GM19025 (cell line): ENCODE results near the gene SMC1A.
"Not testable (repeated sequence)": the region's sequence is repeated elsewhere in the genome, so short reads cannot be mapped to it uniquely, and the experiment has no call there.

Experiments used
- ATAC-seq: cut with Tn5 transposase; IDR thresholded peaks from one replicate; pipeline ENCODE4 v1.9.1; 2021; ENCODE audit warnings: mild to moderate bottlenecking, low read depth, moderate library complexity; ENCODE audit not compliant: unreplicated experiment

SMC1A gene

GRCh38 chrX:53429755-53430154 lies 7.3 kb upstream of the SMC1A start:
- no peak for ATAC-seq

- ATAC-seq: no peak
Measured at GRCh38 chrX:53422861-53423306, 430 bp upstream of the SMC1A start, which contains the start of gene RIBC1. Gene RIBC1 (plus strand): TSS chrX:53422873. CDS start chrX:53426277, 3,404 bp downstream.

- ATAC-seq: peak; percentile 4
Measured at GRCh38 chrX:53421772-53422085, 725 bp downstream of the SMC1A start.

GRCh38 chrX:53421125-53421524 lies 1.3 kb downstream of the SMC1A start:
- no peak for ATAC-seq

GRCh38 chrX:53420351-53420750 lies 2.1 kb downstream of the SMC1A start:
- ATAC-seq: not testable (repeated sequence)

GRCh38 chrX:53412446-53412845 lies 10.0 kb downstream of the SMC1A start:
- no peak for ATAC-seq

GRCh38 chrX:53403535-53403934 lies 18.9 kb downstream of the SMC1A start:
- no peak for ATAC-seq

GRCh38 chrX:53398216-53398615 lies 24.2 kb downstream of the SMC1A start:
- ATAC-seq: no peak

- ATAC-seq: no peak
Measured at GRCh38 chrX:53395605-53396298, 26.7 kb downstream of the SMC1A start.

GRCh38 chrX:53383376-53384076 lies 38.9 kb downstream of the SMC1A start:
- ATAC-seq: no peak

GRCh38 chrX:53379747-53380146 lies 42.7 kb downstream of the SMC1A start:
- ATAC-seq: no peak

GRCh38 chrX:53379008-53379710 lies 43.3 kb downstream of the SMC1A start:
- ATAC-seq: no peak

GRCh38 chrX:53377464-53377863 lies 45.0 kb downstream of the SMC1A start:
- ATAC-seq: no peak

GRCh38 chrX:53376888-53377287 lies 45.6 kb downstream of the SMC1A start:
- ATAC-seq: no peak

GRCh38 chrX:53374923-53375322 lies 47.5 kb downstream of the SMC1A start:
- ATAC-seq: no peak

- ATAC-seq: no peak
Measured at GRCh38 chrX:53374222-53374820, 48.1 kb downstream of the SMC1A start.

- ATAC-seq: no peak
Measured at GRCh38 chrX:53373307-53373706, 49.1 kb downstream of the SMC1A start.

- ATAC-seq: not testable (repeated sequence)
Measured at GRCh38 chrX:53366454-53366853, 56.0 kb downstream of the SMC1A start.

- no peak for ATAC-seq
Measured at GRCh38 chrX:53362449-53362848, 60.0 kb downstream of the SMC1A start.

GRCh38 chrX:53357799-53358530 lies 64.5 kb downstream of the SMC1A start:
- no peak for ATAC-seq
